B cell (primary cell): ENCODE data around the gene TIGD1.

Experiments
- CTCF ChIP-seq: fragments of 200-600 bp; IDR thresholded peaks from one replicate; pipeline ENCODE4 v1.8.0; 2022; ENCODE audit warnings: antibody characterized with exemption, mild to moderate bottlenecking
- EZH2 ChIP-seq: IDR thresholded peaks from 2 replicates; pipeline ENCODE4 v1.6.1; 2012; ENCODE audit warnings: borderline replicate concordance, low read depth, mild to moderate bottlenecking, moderate library complexity, low read length; ENCODE audit not compliant: insufficient read depth, poor library complexity, severe bottlenecking

GRCh38 chr2:232527905-232528470 is 22.4 kb downstream of the TIGD1 start:
- no peak for TF ChIP-seq CTCF
- no peak for TF ChIP-seq EZH2
